ENCODE data around the gene NFAM1. TPM values are rescaled to one million over a fixed set of nuclear protein-coding genes. Genes with fewer than 3 reads are reported as not detected.

NFAM1 gene
- total RNA-seq (10 to 100 TPM in 1 of 9 donors, 1 to 10 TPM in 6, under 1 TPM in 2; 0.33 to 13.5 (median 1.3) TPM), polyA plus RNA-seq (under 1 TPM; 0.42 to 0.69 TPM)
- long read RNA-seq, donor 1, partial matches to known transcripts = 0 of 1 reads
- long read RNA-seq, donor 1, other reads (novel, unspliced or antisense) = 1 of 1 reads
- long read RNA-seq, donor 2, full-length matches to known transcripts = 1 of 1 reads
- long read RNA-seq, donor 2, partial matches to known transcripts = 0 of 1 reads
- long read RNA-seq, donor 2, other reads (novel, unspliced or antisense) = 0 of 1 reads
- long read RNA-seq, donor 3, partial matches to known transcripts = 0 of 1 reads
- long read RNA-seq, donor 3, other reads (novel, unspliced or antisense) = 1 of 1 reads

DNA sequence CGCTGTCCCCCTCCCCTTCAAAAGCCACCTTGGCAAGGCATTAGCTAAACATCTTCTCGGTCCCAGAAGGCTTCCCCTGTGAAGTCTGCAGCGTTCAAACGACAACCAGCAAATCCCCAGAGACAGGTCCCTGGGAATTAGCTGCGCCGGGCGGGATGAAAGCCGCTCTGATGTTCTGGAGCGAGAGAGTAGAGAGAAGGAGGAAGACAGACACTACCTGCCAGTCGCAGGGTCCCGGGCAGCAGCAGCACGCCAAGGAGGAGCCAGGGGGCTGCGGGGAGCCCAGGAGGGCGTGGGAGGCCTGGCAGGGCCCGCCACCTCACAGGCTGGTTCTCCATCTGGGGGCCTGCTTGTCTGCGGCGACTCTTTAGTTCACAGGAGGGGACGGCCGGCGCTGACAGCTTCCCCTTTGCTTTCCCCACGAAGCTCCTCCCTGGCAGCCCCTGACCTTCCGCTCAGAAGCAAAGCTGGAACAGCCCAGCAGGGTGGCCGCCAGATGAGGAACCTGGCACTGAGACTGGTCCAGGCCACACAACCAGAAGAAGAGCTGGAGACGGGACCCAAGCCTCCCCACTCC, at the start of gene NFAM1:
Gene NFAM1, minus strand, starts transcription at position 384 of the 577 bp plus-strand sequence. Its CDS starts 46 bp downstream, at position 338.
- Histone ChIP-seq H3K4me3 (peak within 1 kb of the TSS in 9 of 12 donors; percentile 1 to 64 (median 34)), H3K9me3 (no peaks in the 10 kb centered on the region), H3K27me3 (peaks cover 0 to 52% (median 10%) of the 10 kb centered on the region in 9 donors), H3K36me3 (no peaks in the 10 kb centered on the region), H3K27ac (peak within 1 kb of the TSS in 5 of 12 donors; percentile 2 to 94 (median 52)), H3K4me1 (peaks cover 0 to 37% (median 7%) of the 10 kb centered on the region in 12 donors)
- intact Hi-C loops (cut with DNase I) = loop anchor here in 6 of 10 donors (10.0 kb wide), 3 partner anchors 157 to 467 kb away; partner anchors contain the start of genes SEPTIN3 (in 5 of the 6), NDUFA6 (in 2 of the 6) and TCF20 (in 2 of the 6)
- 26 to 49% (median 32%) methylated on average over 11 to 24 of the region's 24 CpGs for WGBS, 4 donors
- TF ChIP-seq POLR2A (IDR thresholded peaks at IDR 0.05) (no peak), CTCF (IDR thresholded peaks at IDR 0.05) (no peak)
- DNase-seq (peak; percentile 62 to 85 (median 71)), ATAC-seq (peak; percentile 38 to 72 (median 57))

DNA sequence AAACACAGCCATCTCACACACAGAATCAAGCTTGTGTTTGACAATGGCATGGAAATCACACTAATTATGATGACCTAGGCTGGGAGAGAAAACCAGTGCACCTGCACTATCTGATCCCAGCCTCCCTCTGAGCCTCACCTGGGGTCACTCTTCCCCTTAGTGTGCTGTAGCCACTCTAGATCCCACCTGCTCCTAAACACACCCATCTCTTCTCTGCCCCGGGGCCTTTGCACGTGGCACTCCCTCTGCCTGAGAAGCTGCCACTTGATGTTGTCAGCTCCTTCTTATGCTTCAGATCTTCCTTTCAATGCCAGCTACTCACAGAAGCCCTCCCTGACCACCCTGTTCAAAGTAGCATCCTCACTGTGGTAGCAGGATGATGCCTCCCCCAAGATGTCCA, 42.9 kb upstream of the NFAM1 start:
- ATAC-seq (no peak), DNase-seq (no peak)
- Histone ChIP-seq H3K36me3 (no peaks in the 10 kb centered on the region), H3K4me3 (no peak overlapping the region), H3K4me1 (no peaks in the 10 kb centered on the region), H3K9me3 (no peaks in the 10 kb centered on the region), H3K27ac (no peak overlapping the region), H3K27me3 (no peaks in the 10 kb centered on the region)
- intact Hi-C loops (cut with DNase I) = loop anchor here in 1 of 10 donors (10.0 kb wide), 1 partner anchor 500 kb away; no protein-coding TSS in a partner anchor
- TF ChIP-seq CTCF (IDR thresholded peaks at IDR 0.05) (no peak), POLR2A (IDR thresholded peaks at IDR 0.05) (no peak)
- 70 to 78% (median 74%) methylated on average over 2 of the region's 2 CpGs for WGBS, 4 donors

DNA sequence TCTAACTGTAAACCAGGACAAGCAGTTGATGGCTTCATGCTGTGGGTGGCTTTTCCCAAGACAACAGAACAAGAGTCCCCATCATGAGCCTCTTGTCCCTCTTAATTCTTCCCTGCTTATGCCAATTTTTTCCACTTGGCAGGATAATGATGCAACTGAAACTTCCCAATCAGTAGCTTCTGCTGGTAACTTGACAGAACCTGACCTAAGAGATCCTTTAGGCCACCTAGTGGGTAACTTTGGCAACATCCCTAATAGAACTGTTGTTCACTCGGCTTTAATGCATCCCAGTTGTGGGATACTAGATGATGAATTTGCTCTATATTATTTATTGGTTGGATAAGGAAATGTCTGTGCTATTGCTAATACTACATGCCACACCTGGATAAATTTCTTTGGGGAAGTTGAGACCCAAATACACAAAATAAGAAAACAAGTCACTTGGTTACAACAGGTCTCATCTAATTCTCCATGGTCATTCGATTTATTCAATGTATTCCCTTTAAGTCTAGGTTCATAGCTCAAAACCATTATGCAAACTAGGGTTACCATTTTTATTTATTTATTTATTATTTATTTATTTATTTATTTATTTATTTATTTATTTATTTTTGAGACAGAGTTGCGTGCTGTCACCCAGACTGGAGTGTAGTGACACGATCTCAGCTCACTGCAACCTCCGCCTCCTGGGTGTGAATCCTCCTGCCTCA, 41.4 kb upstream of the NFAM1 start:
- H3K4me1 ChIP-seq = no peaks in the 10 kb centered on the region
- TF ChIP-seq POLR2A (IDR thresholded peaks at IDR 0.05) (no peak), CTCF (IDR thresholded peaks at IDR 0.05) (peak; percentile 41 to 71 (median 62))
- H3K9me3 ChIP-seq = no peaks in the 10 kb centered on the region
- no peak overlapping the region for H3K27ac ChIP-seq
- peak in 1 of 4 donors; percentile 59 for ATAC-seq
- H3K36me3 ChIP-seq = no peaks in the 10 kb centered on the region
- intact Hi-C loops (cut with DNase I) = loop anchor here in 1 of 10 donors (10.0 kb wide), 1 partner anchor 499 kb away; no protein-coding TSS in a partner anchor
- no peak overlapping the region for H3K4me3 ChIP-seq
- 70 to 76% (median 75%) methylated on average over 5 of the region's 5 CpGs for WGBS, 4 donors
- DNase-seq = peak in 1 of 5 donors; percentile 17
- no peaks in the 10 kb centered on the region for H3K27me3 ChIP-seq
